ENCODE measurements around the gene FOXK2. TPM values are rescaled to one million over a fixed set of nuclear protein-coding genes. Genes with fewer than 3 reads are reported as not detected.
A peak's percentile ranks its signal among the peaks of the same experiment; 100 is the strongest.

FOXK2 gene
- total and polyA plus RNA-seq, 5 donors from 2014 or later = 2.2 to 55.6 (median 4.2) TPM

DNA sequence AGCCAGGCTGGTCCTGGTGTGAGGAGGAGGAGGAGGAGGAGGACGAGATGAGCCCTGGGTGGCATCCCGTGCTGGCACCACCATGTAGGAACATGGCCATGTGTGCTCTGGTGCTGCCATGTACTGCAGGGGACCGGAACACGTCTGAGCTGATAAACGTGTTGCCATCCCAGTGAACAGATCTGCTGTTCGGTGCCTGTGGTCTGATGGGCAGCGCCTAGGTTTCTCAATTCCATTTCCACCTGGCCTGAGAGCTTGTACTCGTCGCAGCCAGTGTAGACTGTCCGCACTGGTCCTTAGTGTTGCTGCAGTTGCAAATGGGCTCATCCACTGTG, 28.4 kb upstream of the FOXK2 start:
- peaks cover 11% of the 10 kb centered on the region for H3K4me1 ChIP-seq (ENCODE audit: control insufficient read depth, insufficient read depth, low read length, poor library complexity, severe bottlenecking)
- Mint-ChIP-seq H3K27me3 (peaks cover 6% of the 10 kb centered on the region), H3K4me1 (peaks cover 0 to 19% (median 10%) of the 10 kb centered on the region in 4 donors), H3K9me3 (no peaks in the 10 kb centered on the region), H3K4me3 (no peak overlapping the region), H3K36me3 (peaks cover 12% of the 10 kb centered on the region), H3K27ac (no peak overlapping the region)
- no peaks in the 10 kb centered on the region for H3K27me3 ChIP-seq (ENCODE audit: control insufficient read depth, insufficient read depth, low read length)
- DNase-seq (no peak), ATAC-seq (ENCODE audit: low read depth in 2 of 2) (no peak)
- no peak overlapping the region for H3K4me3 ChIP-seq (ENCODE audit: low read depth, low read length)
- peaks cover 14% of the 10 kb centered on the region for H3K36me3 ChIP-seq (ENCODE audit: control insufficient read depth, insufficient read depth, low read length)
- H3K27ac ChIP-seq (ENCODE audit: insufficient read depth, low read length, poor library complexity, severe bottlenecking) = no peak overlapping the region
- H3K9me3 ChIP-seq (ENCODE audit: control insufficient read depth in 2 of 2, low read length in 2 of 2) = no peaks in the 10 kb centered on the region

DNA sequence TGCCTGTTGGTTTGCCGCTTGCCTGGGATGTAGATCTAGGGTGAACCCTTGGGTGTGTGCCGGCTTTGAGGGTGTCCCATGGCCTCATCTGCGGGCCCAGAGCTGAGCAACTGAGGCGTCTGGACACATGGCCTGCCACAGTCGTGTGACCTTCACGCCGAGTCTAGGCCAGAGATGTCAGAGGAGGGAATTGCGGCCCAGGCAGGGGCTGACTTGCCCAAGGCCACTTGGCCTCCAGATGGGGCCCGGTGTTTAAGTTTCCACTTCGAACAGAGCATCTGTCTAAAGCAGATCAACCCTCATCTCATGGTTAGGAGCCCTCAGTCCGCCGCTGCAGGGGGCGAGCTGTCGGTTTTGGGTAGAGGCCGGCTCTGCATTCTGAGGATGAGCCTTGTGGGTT, 28.0 kb upstream of the FOXK2 start:
- H3K27ac ChIP-seq (ENCODE audit: insufficient read depth, low read length, poor library complexity, severe bottlenecking) = no peak overlapping the region
- DNase-seq (no peak), ATAC-seq (ENCODE audit: low read depth in 2 of 2) (no peak)
- Mint-ChIP-seq H3K27ac (no peak overlapping the region), H3K36me3 (peaks cover 8% of the 10 kb centered on the region), H3K4me3 (no peak overlapping the region), H3K27me3 (peaks cover 6% of the 10 kb centered on the region), H3K9me3 (no peaks in the 10 kb centered on the region), H3K4me1 (peaks cover 0 to 19% (median 8%) of the 10 kb centered on the region in 4 donors)
- H3K4me3 ChIP-seq (ENCODE audit: low read depth, low read length) = no peak overlapping the region
- H3K9me3 ChIP-seq (ENCODE audit: control insufficient read depth in 2 of 2, low read length in 2 of 2) = no peaks in the 10 kb centered on the region
- peaks cover 13% of the 10 kb centered on the region for H3K36me3 ChIP-seq (ENCODE audit: control insufficient read depth, insufficient read depth, low read length)
- peaks cover 9% of the 10 kb centered on the region for H3K4me1 ChIP-seq (ENCODE audit: control insufficient read depth, insufficient read depth, low read length, poor library complexity, severe bottlenecking)
- no peaks in the 10 kb centered on the region for H3K27me3 ChIP-seq (ENCODE audit: control insufficient read depth, insufficient read depth, low read length)

DNA sequence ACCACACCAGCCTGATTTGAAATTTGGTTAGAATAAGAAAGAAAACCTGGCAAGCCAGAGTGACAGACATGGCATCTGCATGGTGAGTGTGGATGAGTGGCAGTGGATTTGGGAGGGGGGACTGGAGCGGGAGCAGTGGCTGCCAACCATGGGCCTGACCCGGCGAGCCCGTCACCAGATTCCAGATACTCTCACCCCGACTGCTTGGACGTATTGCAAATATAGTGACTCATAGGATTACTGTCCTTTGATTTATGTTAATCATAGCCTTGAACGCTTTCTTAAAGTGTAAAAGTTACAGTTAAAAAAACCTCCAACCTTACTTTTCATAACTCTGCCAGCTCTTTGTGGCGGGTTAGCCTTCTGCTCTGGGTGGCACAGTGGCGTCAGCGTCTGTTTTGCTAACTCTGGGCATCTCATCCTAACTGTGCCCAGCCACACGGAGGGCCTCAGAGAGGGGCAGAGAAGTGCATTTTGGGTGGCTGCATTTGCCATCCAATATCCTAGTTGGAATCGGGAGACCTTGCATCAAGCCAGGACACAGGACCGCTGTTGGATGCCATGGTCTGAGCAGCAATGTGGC, 26.8 kb upstream of the FOXK2 start:
- H3K36me3 ChIP-seq (ENCODE audit: control insufficient read depth, insufficient read depth, low read length) = peaks cover 5% of the 10 kb centered on the region
- no peaks in the 10 kb centered on the region for H3K9me3 Mint-ChIP-seq
- no peak overlapping the region for H3K4me3 ChIP-seq (ENCODE audit: low read depth, low read length)
- peaks cover 1% of the 10 kb centered on the region for H3K36me3 Mint-ChIP-seq
- DNase-seq (no peak), ATAC-seq (ENCODE audit: low read depth in 2 of 2) (no peak)
- no peaks in the 10 kb centered on the region for H3K9me3 ChIP-seq (ENCODE audit: control insufficient read depth in 2 of 2, low read length in 2 of 2)
- H3K27ac ChIP-seq (ENCODE audit: insufficient read depth, low read length, poor library complexity, severe bottlenecking) = no peak overlapping the region
- H3K4me1 ChIP-seq (ENCODE audit: control insufficient read depth, insufficient read depth, low read length, poor library complexity, severe bottlenecking) = peaks cover 12% of the 10 kb centered on the region
- peaks cover 9% of the 10 kb centered on the region for H3K27me3 Mint-ChIP-seq
- peaks cover 0 to 18% (median 10%) of the 10 kb centered on the region in 4 donors for H3K4me1 Mint-ChIP-seq
- H3K27ac Mint-ChIP-seq = no peak overlapping the region
- no peaks in the 10 kb centered on the region for H3K27me3 ChIP-seq (ENCODE audit: control insufficient read depth, insufficient read depth, low read length)
- H3K4me3 Mint-ChIP-seq = peak overlapping the region in 1 of 4 donors; percentile 29

DNA sequence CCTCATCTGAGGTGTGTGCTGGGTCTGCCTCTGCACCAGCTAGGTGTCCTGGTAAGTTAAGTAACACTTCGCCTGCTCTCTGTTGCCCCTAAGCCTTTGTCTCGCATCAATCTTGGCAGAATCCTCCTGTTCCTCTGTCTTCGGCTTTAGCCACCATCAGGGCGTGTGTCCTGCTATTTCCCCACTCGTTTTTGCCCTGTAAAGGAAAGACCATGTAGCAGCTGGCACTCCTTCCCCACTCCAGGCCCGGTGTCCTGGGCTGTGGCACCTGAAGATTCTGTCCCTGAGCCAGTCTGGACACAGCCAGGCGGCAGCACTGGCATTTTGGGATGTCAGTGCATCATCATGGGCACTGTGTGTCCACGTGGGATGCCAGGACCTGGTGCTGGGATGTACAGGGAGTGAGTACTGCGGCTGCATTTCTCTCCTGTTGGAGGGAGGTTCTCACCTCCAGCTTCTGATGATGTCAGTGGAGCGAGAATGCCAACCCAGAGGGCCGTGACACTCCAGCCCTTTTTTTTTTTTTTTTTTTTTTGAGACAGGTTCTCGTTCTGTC, 26.2 kb upstream of the FOXK2 start:
- Histone ChIP-seq H3K27ac (ENCODE audit: insufficient read depth, low read length, poor library complexity, severe bottlenecking) (no peak overlapping the region), H3K4me3 (ENCODE audit: low read depth, low read length) (no peak overlapping the region), H3K27me3 (ENCODE audit: control insufficient read depth, insufficient read depth, low read length) (no peaks in the 10 kb centered on the region), H3K4me1 (ENCODE audit: control insufficient read depth, insufficient read depth, low read length, poor library complexity, severe bottlenecking) (peaks cover 15% of the 10 kb centered on the region), H3K36me3 (ENCODE audit: control insufficient read depth, insufficient read depth, low read length) (no peaks in the 10 kb centered on the region), H3K9me3 (ENCODE audit: control insufficient read depth in 2 of 2, low read length in 2 of 2) (no peaks in the 10 kb centered on the region)
- ATAC-seq (ENCODE audit: low read depth in 2 of 2) = no peak
- no peak for DNase-seq
- no peak overlapping the region for H3K4me3 Mint-ChIP-seq
- H3K9me3 Mint-ChIP-seq = no peaks in the 10 kb centered on the region
- peaks cover 0 to 22% (median 13%) of the 10 kb centered on the region in 4 donors for H3K4me1 Mint-ChIP-seq
- H3K27ac Mint-ChIP-seq = no peak overlapping the region
- H3K36me3 Mint-ChIP-seq = no peaks in the 10 kb centered on the region
- H3K27me3 Mint-ChIP-seq = peaks cover 10% of the 10 kb centered on the region

DNA sequence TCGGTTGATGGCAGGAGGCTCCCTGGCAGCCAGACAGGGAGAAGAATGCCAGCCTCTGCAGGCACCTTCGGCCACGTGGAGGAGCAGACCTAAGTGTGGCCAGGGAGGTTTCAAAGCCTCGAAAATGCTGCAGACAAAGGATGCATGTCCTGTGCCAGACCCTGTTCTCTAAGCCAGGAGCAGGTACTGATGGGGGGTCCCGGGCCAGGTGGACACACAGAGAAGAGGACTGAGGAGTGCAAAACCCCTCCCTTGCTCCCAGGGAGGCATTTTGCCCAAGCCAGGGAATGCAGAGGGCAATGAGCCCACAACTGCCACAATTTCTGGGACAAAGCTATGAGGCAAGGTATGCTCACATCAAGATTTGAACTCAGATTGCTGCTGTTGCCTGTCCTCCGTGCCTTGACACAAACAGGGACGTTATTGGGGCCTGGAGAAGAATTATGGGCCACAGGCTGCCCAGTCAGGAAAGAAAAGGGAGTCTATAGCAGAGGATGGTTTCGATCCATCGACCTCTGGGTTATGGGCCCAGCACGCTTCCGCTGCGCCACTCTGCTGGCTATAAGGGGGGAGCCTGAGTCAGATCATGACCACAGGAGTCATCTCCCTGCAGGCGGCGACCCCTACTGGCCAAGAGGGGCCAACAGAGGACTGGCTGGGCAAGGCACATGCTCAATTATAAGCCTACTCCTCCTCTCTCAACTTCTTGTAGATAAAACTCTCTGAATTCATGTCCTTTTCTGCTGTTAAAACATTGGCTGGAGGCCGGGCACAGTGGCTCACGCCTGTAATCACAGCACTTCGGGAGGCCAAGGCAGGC, 25.1 kb upstream of the FOXK2 start:
- peaks cover 15% of the 10 kb centered on the region for H3K4me1 ChIP-seq (ENCODE audit: control insufficient read depth, insufficient read depth, low read length, poor library complexity, severe bottlenecking)
- H3K27ac ChIP-seq (ENCODE audit: insufficient read depth, low read length, poor library complexity, severe bottlenecking) = no peak overlapping the region
- no peaks in the 10 kb centered on the region for H3K9me3 ChIP-seq (ENCODE audit: control insufficient read depth in 2 of 2, low read length in 2 of 2)
- Mint-ChIP-seq H3K4me3 (peak overlapping the region; percentile 66 to 89 (median 82)), H3K4me1 (peaks cover 0 to 23% (median 13%) of the 10 kb centered on the region in 4 donors), H3K27me3 (peaks cover 10% of the 10 kb centered on the region), H3K27ac (peak overlapping the region; percentile 89 to 98 (median 90)), H3K36me3 (no peaks in the 10 kb centered on the region), H3K9me3 (no peaks in the 10 kb centered on the region)
- no peaks in the 10 kb centered on the region for H3K36me3 ChIP-seq (ENCODE audit: control insufficient read depth, insufficient read depth, low read length)
- ATAC-seq (ENCODE audit: low read depth in 2 of 2) = peak; percentile 77 to 79
- H3K27me3 ChIP-seq (ENCODE audit: control insufficient read depth, insufficient read depth, low read length) = no peaks in the 10 kb centered on the region
- DNase-seq = peak; percentile 71 to 91 (median 88)
- no peak overlapping the region for H3K4me3 ChIP-seq (ENCODE audit: low read depth, low read length)

DNA sequence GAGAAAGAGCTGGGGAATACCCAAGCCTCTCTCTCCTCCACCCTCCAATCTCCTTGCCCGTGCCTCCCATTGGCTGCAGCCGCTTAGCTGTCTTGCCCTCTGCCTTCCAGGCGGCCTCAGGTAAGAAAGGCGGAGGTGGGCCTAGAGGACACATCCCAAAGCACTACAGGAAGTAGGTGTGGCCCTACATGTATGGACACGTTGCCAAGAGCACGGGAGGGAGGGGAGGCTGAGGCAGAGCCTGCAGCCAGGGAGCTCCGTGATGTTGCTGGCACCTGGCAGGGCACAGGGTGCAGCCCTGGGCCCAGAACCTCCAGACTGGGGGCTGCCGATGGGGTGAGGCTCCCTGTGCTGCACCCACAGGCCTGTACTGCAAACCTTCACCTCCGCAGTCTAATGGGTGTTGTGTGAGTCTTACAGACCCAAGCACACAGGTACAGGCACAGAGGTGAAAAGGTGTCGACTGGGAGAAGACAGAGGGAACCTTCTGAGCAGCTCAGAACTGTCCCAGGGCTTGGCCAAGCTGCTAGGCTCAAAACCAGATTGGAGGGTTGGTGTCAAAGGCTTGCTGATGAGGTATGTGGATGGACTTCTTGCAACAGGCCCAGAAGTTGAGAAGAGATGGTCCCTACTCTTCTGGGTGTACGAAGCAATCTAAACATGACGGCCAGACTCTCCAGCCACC, 23.5 kb upstream of the FOXK2 start:
- Histone ChIP-seq H3K27ac (ENCODE audit: insufficient read depth, low read length, poor library complexity, severe bottlenecking) (no peak overlapping the region), H3K27me3 (ENCODE audit: control insufficient read depth, insufficient read depth, low read length) (no peaks in the 10 kb centered on the region), H3K36me3 (ENCODE audit: control insufficient read depth, insufficient read depth, low read length) (no peaks in the 10 kb centered on the region), H3K4me1 (ENCODE audit: control insufficient read depth, insufficient read depth, low read length, poor library complexity, severe bottlenecking) (peaks cover 15% of the 10 kb centered on the region), H3K4me3 (ENCODE audit: low read depth, low read length) (no peak overlapping the region), H3K9me3 (ENCODE audit: control insufficient read depth in 2 of 2, low read length in 2 of 2) (no peaks in the 10 kb centered on the region)
- H3K27ac Mint-ChIP-seq = peak overlapping the region in 2 of 3 donors; percentile 43 to 86
- no peak for ATAC-seq (ENCODE audit: low read depth in 2 of 2)
- peaks cover 0 to 23% (median 13%) of the 10 kb centered on the region in 4 donors for H3K4me1 Mint-ChIP-seq
- no peaks in the 10 kb centered on the region for H3K9me3 Mint-ChIP-seq
- peak in 1 of 3 donors; percentile 12 for DNase-seq
- H3K36me3 Mint-ChIP-seq = no peaks in the 10 kb centered on the region
- H3K27me3 Mint-ChIP-seq = peaks cover 10% of the 10 kb centered on the region
- peak overlapping the region; percentile 65 to 87 (median 74) for H3K4me3 Mint-ChIP-seq

DNA sequence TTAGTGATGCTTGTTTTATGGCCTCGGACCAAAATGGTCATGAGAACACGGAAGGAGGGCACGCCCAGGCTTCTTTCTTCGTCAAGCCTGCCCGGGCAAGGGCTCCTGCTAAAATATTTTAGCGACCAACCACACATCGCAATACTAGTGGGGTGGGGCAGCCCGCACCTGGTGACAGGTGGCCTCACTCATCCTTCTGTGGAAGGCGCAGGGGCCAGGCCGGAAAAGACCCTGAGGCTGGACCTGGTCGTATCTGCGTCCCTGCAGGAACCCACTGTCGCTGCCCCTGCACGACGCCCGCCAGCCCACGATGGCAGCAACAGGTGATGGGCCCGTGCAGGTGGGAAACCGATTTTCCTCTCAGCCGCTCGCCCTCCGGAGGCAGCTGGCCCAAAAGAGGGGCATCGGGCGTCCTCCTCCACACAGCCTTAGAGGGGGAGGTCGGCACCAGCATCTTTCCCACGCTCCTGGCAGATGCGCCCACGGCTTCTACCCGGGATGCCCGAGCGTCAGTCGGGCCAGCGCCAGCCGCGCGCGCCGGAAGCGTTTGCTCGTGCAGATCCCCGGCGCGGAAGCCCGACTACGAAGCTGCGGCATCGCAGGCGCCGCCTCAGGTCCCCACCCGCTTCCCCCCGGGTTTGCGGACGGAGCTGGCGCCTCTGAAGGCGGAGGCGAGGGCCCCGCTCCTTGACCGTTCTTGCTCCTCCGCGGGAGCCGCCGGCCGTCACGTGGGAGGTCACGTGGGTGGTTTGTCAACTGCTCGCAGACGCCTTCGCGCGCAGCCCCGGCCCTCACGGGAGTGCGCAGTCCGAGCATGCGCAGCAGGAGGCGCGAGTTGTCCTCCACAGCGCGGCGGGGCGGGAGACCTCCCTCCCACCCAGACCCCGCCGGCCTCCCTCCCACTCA, 22.8 kb upstream of the FOXK2 start:
- peak overlapping the region; percentile 32 to 94 (median 86) for H3K27ac Mint-ChIP-seq
- peak; percentile 82 to 93 (median 86) for DNase-seq
- peaks cover 0 to 23% (median 13%) of the 10 kb centered on the region in 4 donors for H3K4me1 Mint-ChIP-seq

More for the DNA sequence above, 22.8 kb upstream of the FOXK2 start:
- no peaks in the 10 kb centered on the region for H3K9me3 ChIP-seq (ENCODE audit: control insufficient read depth in 2 of 2, low read length in 2 of 2)
- peak; percentile 69 to 71 for ATAC-seq (ENCODE audit: low read depth in 2 of 2)
- H3K36me3 ChIP-seq (ENCODE audit: control insufficient read depth, insufficient read depth, low read length) = no peaks in the 10 kb centered on the region
- peak overlapping the region; percentile 19 for H3K4me3 ChIP-seq (ENCODE audit: low read depth, low read length)
- H3K27me3 Mint-ChIP-seq = peaks cover 10% of the 10 kb centered on the region
- H3K4me1 ChIP-seq (ENCODE audit: control insufficient read depth, insufficient read depth, low read length, poor library complexity, severe bottlenecking) = peaks cover 15% of the 10 kb centered on the region
- peak overlapping the region; percentile 64 to 87 (median 74) for H3K4me3 Mint-ChIP-seq
- H3K27me3 ChIP-seq (ENCODE audit: control insufficient read depth, insufficient read depth, low read length) = no peaks in the 10 kb centered on the region
- H3K36me3 Mint-ChIP-seq = no peaks in the 10 kb centered on the region
- H3K27ac ChIP-seq (ENCODE audit: insufficient read depth, low read length, poor library complexity, severe bottlenecking) = peak overlapping the region; percentile 82
- H3K9me3 Mint-ChIP-seq = no peaks in the 10 kb centered on the region

Measured in CD4-positive, CD25-positive, alpha-beta regulatory T cell (primary cell).